ENCODE measurements around the gene ZNF219.

ZNF219 gene
- total RNA-seq = 9.1 to 10.5 reads per million in 2 donors

DNA sequence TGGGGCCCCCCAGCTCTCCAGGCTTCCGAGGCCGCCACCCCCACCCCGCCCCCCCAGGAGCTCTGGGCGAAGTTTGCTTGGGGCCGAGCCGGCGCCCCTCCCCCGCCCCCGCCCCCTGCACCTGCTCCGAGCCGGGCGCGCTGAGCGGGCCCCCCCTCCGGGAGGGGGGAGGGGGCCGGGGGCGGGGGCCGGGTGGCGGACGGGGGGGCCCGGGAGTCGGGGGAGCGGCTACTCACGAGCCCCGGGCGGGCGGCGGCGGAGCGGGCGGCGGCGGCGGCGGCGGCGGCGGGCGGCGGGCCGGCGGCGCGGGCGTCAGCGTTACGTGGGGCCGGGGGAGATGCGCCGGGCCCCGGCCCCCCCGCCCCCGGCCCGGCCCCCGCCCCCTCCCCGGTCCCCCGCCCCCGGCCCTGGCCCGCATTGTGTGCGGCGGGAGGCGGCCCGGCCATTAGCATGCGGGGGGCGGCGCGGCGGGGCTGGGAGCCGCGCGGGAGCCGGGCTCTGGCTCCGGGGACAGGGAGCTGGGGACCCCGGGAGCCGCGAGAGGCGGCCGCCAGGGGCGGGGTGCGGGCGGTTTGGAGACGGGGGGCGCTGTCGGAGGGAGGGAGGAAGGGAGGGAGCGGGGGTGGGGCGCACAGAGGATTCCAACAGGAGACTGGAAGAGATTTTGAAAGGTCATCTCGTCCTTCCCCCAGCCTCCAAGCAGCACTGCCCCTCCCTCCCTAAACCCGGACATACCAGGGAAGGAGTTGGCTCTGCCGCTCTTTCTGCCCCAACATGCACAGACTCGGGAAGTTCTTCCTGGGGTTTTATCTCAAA, at the start of gene ZNF219:
Gene ZNF219 (minus strand): TSS at position 580 of the 816 bp plus-strand sequence. CDS start 5,064 bp downstream, outside the sequence.
- peak; percentile 48 for DNase-seq

DNA sequence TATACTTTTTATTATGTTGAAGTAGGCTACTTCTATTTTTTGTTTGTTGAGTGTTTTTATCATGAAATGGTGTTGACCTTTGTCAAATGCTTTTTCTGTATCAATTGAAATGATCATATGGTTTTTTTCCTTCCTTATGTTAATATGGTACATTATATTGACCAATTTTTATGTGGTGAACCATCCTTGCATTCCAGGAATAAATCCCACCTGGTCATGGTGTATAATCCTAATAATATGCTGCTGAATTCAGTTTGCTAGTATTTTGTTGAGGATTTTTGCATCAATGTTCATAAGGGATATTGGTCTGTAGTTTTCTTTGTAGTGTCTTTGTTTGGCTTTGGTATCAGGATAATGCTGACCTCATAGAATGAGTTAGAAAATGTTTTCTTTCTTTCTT, 47.0 kb upstream of the ZNF219 start:
- no peak for DNase-seq

- no peak for DNase-seq
These were observed 43.9 kb upstream of the ZNF219 start for GRCh38 chr14:21142357-21142756.

DNA sequence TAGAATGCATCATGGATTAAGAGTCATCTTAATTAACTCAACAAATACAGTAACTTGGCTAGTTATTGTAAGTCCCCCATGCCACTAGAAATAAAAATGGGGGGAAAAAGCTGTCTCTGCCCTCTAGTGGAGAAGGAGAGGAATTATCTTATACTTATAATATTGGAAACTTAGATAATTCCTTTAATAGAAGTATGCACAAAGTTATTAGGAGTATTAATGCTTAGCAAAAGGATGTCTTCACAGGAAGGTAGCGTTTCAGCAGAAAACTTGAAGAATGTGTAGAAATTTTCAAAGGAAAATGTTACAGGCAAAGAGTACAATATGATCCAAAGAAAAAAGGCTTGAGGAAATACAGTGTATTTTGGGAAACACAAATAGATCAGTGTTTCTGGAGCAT, 37.6 kb upstream of the ZNF219 start:
- no peak for DNase-seq

DNA sequence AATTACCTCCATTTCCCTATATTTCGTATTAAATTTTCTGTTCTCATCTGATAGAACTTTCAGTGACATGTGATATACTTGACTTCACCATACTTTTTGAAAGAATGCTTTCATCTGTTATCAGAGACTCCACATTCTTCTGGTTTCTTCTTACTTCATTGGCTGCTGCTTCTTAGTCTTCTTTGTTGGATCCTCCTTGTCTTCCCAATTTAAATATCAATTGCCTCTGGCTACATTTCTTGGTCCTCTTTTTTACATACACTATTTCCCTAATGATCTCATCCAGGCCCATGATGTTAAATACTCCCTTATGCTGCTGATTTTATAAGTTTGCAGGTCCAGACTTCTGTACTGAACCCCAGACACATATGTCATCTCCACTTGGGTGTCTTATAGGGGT, 35.4 kb upstream of the ZNF219 start:
- no peak for DNase-seq

DNA sequence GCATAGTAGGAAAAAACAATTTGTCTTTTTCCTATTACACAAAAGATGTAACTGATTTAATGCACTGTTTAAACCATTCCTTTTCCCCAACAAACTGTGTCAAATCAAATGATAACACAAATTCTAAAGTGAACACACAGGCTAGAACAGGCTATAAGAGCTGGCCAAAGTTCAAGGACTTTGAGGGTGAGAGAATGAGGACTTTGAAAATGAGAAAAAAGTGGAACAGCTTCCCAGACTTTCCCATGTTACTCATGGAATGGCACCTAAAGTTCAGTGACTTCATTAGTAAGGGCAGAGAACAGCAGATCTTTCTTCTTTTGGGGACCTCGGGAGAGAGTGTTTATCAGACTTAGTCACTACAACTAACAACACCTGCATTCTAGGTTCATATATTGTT, 25.0 kb upstream of the ZNF219 start:
- DNase-seq = no peak

DNA sequence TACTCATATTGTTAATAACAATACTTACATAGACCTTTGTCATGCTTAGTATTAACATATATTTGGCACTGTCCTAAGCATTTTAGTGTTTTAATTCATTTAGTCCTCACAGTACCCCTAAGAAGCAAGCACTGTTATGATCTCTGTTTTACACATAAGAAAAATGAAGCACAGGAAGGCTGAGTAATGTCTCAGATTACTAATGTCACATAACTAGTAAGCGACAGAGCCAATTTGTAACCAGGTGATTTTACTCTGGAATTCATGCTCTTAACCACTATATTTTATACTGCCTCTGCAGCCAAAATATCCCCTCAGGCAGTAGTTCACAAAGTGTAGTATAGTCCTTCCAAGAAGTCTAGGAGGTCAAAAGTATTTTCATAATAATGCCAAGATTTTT, 22.7 kb upstream of the ZNF219 start:
- no peak for DNase-seq

DNA sequence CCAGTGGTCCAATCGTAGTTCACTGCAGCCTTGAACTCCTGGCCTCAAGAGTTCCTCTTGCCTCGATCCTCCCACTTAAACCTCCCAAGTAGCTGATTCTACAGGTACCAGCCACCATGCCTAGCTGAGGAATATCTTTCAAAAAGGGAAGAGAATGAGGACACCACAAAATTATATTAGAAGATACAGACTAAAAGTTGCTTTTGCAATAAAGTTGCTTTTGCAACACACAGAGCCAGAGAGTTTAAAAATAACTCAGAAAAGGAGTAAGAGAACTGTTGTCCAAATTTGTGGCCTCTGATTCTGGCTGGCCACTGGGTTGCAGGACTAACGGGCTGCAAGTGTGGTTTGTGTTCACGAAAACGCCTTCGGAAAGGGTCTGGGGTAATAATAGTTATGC, 22.2 kb upstream of the ZNF219 start:
- DNase-seq = no peak

GRCh38 chr14:21118933-21119332, 20.5 kb upstream of the ZNF219 start:
- DNase-seq = no peak

DNA sequence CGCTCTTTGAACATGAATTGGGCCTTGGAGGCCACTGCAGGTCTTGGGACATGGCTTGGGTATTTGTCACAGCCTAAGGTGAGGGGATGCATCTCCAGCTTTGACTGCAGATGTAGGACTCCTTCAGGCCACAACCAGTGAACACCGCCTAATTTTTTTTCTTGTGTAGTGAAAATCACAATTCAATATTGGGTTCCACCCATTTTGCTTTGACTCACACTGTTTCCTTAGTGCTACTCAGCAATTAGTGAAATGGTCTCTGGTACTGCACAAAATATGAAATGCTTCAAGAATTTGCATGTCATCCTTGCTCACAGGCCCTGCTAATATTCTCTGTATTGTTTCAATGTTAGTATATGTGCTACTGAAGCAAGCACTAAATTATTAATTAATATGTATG, 14.9 kb upstream of the ZNF219 start:
- DNase-seq = no peak

DNA sequence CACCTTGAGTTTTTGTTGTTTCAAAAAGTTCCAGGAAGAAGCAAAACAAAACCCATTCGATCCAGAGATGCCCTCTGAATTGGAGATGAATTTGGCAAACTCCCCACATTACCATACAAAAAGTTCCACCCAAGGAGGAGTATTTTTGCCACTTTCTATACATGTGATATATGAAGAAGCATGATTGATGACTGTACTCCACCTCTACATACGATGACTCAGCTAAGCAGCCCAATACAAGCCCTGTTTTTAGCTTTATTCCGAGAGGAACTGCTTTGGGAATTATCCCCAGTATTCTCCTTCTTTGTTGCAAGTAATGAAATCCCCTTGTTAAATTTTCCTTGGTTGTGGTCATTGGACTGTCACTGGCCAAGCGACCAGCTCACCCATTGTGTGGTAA, 13.8 kb upstream of the ZNF219 start:
- DNase-seq = no peak

DNA sequence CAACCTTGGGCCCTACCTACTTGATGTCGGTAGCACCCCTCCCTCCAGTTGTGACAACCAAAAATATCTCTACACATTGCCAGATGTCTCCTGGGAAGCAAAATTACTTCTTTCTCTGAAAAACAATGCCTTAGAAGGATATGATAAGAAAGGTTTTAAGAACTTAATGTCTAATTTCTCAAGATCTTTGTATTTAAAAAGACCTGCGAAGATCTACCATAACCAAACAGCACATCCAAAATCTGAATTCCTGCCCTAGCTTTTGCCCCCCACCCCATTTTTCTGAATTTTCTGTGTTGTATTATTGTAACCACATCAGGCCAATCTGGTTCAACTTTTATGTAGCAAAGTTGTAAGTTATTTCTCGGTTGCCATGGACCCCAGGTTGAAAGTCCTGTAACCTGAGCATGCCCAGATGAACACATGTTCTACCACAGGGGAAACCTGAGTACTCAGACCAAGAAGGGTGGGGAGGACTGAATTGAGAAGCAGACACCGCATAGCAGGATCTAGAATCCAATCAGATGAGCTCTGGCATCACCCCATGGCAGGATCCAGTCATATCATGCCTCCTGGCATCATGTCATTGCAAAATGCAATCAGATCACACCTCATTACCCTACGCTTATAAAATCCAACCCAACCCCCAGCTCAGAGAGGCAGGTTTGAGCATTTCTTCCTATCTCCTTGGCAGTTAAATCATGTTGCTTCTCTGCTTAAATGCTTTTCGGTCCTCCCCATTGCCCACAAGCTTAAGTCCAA, 11.1 kb upstream of the ZNF219 start:
- DNase-seq = no peak

- DNase-seq = no peak
These were observed 10.3 kb upstream of the ZNF219 start for GRCh38 chr14:21108791-21109190.

- DNase-seq = no peak
These were observed 8.9 kb upstream of the ZNF219 start for GRCh38 chr14:21107283-21107800.

DNA sequence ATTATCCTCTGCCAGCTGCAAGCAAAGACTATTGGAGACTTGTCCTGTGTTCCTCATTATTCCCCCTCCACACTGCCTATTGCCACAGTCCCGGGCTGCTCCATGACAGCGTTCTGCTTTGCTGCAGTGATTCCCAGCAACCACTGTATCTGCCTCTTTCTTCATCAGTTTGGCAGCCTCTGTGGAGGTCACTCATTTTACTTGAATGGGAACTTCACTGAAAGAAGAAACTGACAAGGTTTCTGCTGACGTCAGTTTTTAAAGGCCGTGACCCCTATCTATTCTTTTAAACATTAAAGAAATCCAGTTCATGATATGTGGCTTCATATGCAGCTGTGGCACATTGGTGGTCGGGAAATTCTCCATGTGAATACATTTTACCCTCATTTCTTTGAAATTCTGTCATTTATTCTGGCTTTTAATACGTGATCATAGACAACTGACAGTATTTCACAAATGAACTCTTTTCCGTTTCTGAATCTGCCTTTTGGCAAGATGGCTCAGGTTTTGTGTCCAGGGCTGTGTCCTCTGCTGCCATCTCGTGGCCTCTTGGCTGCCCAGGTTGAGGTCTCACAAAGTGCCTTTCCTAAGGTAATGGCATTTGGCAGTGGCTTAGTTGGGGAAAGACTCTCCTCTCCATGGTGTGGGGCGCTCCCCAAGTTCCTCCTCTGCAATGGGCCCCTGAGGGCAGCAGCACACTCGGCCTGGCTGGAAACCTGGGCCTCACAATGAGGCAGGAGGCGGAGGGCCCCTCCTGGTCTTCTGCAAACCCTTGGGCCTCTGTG, 8.2 kb upstream of the ZNF219 start:
- DNase-seq = peak; percentile 20

- DNase-seq = no peak
These were observed 7.7 kb upstream of the ZNF219 start for GRCh38 chr14:21106176-21106497.

DNA sequence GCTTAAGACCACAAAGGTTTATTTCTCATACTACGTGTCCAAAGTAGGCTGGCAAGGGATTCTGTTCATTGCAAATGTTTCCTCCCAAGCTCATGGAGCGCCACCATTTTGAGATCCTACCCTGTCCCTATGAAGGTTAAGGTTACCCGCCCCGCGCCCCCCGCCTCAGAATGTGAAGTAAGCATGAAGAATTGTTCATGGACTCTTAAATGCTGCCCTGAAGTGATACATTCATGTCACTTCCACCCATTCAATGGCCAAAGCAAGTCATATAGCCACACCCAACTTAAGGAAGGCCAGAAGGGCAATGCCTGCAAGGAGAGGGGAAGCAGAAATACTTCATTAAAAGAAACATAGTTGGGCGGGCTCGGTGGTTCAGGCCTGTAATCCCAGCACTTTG, 6.6 kb upstream of the ZNF219 start:
- DNase-seq = no peak

- no peak for DNase-seq
These were observed 6.1 kb upstream of the ZNF219 start for GRCh38 chr14:21104448-21105060.

DNA sequence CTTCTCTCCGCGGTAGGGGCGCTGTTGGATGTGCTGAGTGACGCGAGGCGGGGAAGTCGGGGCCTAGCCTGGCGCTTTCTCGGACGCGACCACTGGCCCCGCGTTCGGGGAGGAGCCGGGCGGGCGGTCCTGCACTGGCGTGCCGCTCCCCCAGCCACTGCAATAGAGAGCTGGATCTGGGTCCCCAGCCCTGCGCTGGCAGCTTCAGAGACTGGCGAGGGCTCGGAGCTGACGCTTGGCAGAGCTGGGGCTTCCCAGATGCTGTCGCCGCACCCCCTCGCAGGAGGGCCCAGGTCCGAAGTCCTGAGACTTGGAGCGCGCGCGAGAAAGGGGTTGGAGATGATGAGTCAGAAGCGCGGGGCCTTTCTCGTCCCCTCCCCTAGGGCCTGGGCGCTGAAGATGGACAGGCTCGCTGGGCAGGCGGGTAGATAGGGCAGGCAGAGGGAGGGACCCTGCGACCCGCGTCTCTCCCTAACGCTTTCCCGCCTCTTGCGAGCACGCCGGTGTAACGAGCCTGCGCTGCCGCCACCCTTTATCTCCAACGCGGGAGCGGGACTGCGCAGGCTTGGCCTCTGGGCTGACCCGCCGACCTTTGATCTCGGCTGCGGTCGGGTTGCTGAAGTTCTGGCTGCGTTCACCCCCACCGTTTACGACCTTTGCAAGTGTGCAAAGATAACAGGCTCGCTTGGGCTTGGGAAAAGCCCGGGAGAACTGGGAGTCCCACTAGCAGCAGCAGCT, 5.4 kb upstream of the ZNF219 start:
- peak; percentile 72 for DNase-seq

- DNase-seq = no peak
These were observed 4.9 kb upstream of the ZNF219 start for GRCh38 chr14:21103411-21103709.

DNA sequence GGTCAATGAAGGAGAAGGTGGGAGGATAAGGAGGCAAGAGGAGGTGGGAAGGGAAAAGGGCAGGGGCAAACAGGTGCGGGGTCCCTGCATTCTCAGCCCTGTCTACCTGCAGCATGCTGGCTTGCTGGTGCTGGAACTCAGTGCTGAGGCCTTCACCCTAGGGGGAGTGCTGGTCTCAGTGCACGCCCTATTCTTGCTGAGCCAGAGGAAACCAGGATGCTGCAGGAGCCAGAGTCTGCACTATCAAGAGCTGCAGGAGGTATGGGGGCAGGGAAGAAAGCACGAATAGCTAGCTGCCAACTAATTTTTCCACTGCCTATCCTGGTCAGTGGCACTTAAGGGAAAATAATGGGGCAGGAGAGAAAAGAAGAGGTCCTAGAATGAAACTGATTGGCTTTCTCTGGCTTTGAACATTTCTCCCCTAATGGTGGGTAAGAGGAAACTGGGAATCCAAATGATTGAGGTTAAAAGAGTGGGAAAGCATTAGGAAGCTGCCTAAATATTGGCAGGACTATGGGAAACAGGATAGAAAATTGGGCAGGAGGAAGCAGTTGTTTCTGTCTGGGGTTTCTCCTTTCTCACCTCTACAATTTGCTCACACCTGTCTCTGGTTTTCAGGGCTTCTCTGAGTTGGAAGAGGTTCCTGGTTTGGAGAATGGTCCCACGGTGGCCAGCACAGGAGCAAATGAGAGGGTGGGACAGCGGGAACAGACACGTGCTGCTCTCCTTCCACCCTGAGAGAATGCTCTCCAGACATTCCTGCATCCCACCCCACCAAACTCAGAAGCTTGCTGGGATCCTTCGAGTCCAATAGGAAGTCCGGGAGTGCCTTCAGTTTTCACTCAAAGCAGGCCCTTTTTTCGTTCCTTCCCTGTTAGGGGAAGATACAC, 4.3 kb upstream of the ZNF219 start:
- DNase-seq = no peak
